Peyer's patch (tissue), 4 donors: Measurements from ENCODE around the gene AFG3L2. TPM values are rescaled to one million over a fixed set of nuclear protein-coding genes. Genes with fewer than 3 reads are reported as not detected.
A peak's percentile ranks its signal among the peaks of the same experiment; 100 is the strongest.

Experiments used
- DNase-seq, 3 donors: peaks; one replicate each; pipeline ENCODE4 v3.0.0-alpha.2; 2017 to 2019
- H3K27ac ChIP-seq, 4 donors: fragments of 200-600 bp; sonication (generic); one replicate each; pipeline ENCODE4 v1.5.1; 2016 to 2019
- H3K27me3 ChIP-seq, 2 donors: fragments of 200-600 bp; sonication (generic); one replicate each; pipeline ENCODE4 v1.5.1; 2019
- H3K36me3 ChIP-seq, 3 donors: fragments of 200-600 bp; sonication (generic); one replicate each; pipeline ENCODE4 v1.5.1; 2016 to 2019
- H3K4me1 ChIP-seq, 4 donors: fragments of 200-600 bp; sonication (generic); one replicate each; pipeline ENCODE4 v1.5.1; 2016 to 2019
- H3K4me3 ChIP-seq, 4 donors: fragments of 200-600 bp; sonication (generic); 1 replicate in 3 of 4; 2 replicates in 1 of 4; pipeline ENCODE4 v1.5.1; 2016 to 2019; ENCODE audit warnings: mild to moderate bottlenecking in 1 of 4
- H3K9me3 ChIP-seq, 4 donors: fragments of 200-600 bp; sonication (generic); one replicate each; pipeline ENCODE4 v1.5.1; 2016 to 2019; ENCODE audit warnings: mild to moderate bottlenecking in 1 of 4
- POLR2A ChIP-seq, 2 donors: fragments of 450-650 bp; IDR thresholded peaks; one replicate each; pipeline ENCODE4 v1.5.1; 2017; ENCODE audit warnings: antibody characterized with exemption in 2 of 2, mild to moderate bottlenecking in 2 of 2, moderate library complexity in 2 of 2
- total RNA-seq, 4 donors: library from RNA; depleted of rRNA; stranded (reverse); fragments of >200 nt; gene quantifications; one replicate each; pipeline ENCODE4 v1.1.0, GENCODE V29; 2016
- TF ChIP-seq, protein P1 (sequence below), 6 experiments: fragments of 450-650 bp in 4 of 6; fragments of 200-600 bp in 2 of 6; sonication (generic) in 1 of 6; IDR thresholded peaks; one replicate each; pipeline ENCODE4 v1.5.1; 2017 to 2019; ENCODE audit warnings: antibody characterized with exemption in 6 of 6, mild to moderate bottlenecking in 3 of 6, moderate library complexity in 1 of 6

Gene AFG3L2
- 100 to 1,000 TPM in 2 of 4 donors, 10 to 100 TPM in 2; 47.9 to 111 (median 94.8) TPM for total RNA-seq

DNA sequence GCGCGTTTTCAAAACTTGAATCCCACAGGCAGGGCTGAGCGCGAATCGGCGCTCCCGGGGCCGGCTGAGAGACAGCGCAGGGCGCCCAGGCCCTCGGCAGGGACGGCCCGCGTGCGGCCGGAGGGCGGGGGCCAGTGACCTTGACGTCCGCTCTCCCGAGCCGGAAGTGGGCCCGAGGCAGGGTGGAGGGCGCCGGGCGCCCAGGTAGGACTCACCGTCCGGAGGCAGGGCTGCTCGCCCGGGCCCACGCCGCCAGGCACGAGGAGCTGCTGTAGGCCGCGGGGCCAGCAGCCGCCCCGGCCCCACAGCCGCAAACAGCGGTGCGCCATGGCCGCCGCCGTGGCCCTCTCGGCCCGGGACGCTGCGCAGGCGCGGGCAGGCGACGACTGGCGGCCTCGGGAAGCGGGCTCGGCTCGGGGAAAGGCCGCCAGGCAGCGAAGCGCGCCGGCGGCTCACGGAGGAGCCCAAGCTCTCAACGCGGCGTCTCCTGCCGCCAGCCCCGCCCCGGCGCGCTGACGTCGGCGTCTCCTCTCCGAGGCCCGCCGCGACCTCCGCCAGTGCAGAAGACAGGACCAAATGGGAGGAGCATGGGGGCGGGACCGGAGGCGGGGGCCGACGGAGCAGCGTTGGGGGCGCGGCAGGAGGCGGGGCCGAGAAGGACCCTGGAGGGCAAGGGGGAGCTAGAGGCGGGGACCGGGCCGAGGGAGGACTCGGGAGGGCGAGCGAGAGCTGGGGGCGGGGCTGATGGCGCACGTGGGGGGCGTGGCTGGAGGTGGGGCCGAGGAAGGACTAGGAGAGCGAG, at the start of gene AFG3L2:
Gene AFG3L2 (minus strand): TSS at position 474 of the 802 bp plus-strand sequence. CDS start 145 bp downstream, at position 329.
- H3K4me1 ChIP-seq = peaks cover 0 to 40% (median 2%) of the 10 kb centered on the region in 4 donors

DNA sequence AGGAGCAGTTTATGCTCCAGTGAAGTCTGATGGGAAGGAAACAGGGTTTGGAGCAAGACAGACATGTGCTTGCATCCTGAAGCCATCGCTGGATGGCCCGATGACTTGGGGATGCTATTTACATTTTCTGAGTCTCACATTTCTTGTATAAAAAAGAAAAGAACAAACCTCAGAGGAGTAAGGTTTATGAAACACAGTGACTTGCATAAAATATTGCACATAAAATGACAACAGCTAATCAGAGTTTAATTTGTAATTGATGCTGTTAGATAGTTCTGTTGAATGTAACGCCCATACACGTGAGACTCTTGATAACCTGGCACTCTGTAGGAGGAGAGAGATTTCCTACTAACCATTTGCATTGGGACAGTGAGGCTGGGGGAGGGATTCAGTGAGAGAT, 47.2 kb upstream of the AFG3L2 start:
- Histone ChIP-seq H3K36me3 (no peaks in the 10 kb centered on the region), H3K27me3 (no peaks in the 10 kb centered on the region), H3K4me1 (peaks cover 0 to 9% (median 2%) of the 10 kb centered on the region in 4 donors), H3K27ac (no peak overlapping the region), H3K9me3 (no peaks in the 10 kb centered on the region), H3K4me3 (no peak overlapping the region)
- TF ChIP-seq POLR2A (IDR thresholded peaks at IDR 0.05) = no peak
- TF ChIP-seq, protein P1, sequence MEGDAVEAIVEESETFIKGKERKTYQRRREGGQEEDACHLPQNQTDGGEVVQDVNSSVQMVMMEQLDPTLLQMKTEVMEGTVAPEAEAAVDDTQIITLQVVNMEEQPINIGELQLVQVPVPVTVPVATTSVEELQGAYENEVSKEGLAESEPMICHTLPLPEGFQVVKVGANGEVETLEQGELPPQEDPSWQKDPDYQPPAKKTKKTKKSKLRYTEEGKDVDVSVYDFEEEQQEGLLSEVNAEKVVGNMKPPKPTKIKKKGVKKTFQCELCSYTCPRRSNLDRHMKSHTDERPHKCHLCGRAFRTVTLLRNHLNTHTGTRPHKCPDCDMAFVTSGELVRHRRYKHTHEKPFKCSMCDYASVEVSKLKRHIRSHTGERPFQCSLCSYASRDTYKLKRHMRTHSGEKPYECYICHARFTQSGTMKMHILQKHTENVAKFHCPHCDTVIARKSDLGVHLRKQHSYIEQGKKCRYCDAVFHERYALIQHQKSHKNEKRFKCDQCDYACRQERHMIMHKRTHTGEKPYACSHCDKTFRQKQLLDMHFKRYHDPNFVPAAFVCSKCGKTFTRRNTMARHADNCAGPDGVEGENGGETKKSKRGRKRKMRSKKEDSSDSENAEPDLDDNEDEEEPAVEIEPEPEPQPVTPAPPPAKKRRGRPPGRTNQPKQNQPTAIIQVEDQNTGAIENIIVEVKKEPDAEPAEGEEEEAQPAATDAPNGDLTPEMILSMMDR (IDR thresholded peaks at IDR 0.05) = no peak
- no peak for DNase-seq

More for the DNA sequence above, at the start of gene AFG3L2:
- Histone ChIP-seq H3K27ac (peak within 1 kb of the TSS; percentile 90 to 99 (median 98)), H3K36me3 (no peaks in the 10 kb centered on the region), H3K27me3 (no peaks in the 10 kb centered on the region), H3K4me3 (peak within 1 kb of the TSS; percentile 74 to 98 (median 85)), H3K9me3 (no peaks in the 10 kb centered on the region)
- DNase-seq = peak; percentile 100
- TF ChIP-seq, protein P1 (IDR thresholded peaks at IDR 0.05) = no peak
- peak; percentile 93 to 98 for TF ChIP-seq POLR2A (IDR thresholded peaks at IDR 0.05)

DNA sequence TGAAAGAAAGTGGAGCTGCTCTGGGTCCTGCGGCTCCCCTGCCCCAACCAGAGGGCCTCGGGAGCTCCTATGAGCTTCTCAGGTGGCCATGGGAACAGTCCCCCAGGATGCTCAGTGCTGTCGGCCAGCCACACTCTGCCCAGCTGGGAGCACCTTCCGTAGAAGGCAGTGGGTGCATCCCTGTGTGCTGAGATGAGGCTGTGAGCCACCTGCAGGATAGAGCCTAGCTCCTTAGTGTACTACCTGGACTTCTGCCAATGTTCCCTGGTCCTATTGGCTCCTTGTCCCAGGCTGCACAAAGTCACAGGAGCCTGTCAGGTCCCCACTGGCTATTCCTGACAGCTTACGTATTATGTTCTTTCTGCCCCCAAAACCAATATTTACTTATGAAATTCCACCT, 46.8 kb upstream of the AFG3L2 start:
- Histone ChIP-seq H3K36me3 (no peaks in the 10 kb centered on the region), H3K27me3 (no peaks in the 10 kb centered on the region), H3K9me3 (no peaks in the 10 kb centered on the region), H3K27ac (no peak overlapping the region), H3K4me1 (peaks cover 0 to 9% (median 2%) of the 10 kb centered on the region in 4 donors), H3K4me3 (no peak overlapping the region)
- TF ChIP-seq POLR2A (IDR thresholded peaks at IDR 0.05) = no peak
- TF ChIP-seq, protein P1 (IDR thresholded peaks at IDR 0.05) = no peak
- no peak for DNase-seq

DNA sequence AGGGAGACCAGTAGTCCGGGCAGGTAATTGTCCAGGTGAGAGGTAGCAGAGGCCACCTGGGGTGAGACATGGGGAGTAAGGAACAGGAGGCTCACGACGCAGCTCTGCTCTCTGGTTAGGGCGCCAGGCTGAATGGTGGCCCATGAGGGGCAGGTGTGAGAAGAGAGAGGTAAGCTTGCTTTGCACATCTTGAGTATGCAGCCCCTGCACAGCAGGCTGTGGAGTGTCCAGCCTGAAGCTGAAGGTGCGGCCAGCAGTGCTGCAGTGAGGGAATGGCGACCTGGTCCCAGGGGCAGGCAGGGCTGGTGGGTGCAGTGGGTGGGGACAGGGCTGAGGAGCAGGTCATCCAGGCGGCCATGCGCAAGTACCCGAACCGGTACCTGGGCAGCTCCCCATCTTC, 46.4 kb upstream of the AFG3L2 start:
- no peak for TF ChIP-seq POLR2A (IDR thresholded peaks at IDR 0.05)
- TF ChIP-seq, protein P1 (IDR thresholded peaks at IDR 0.05) = no peak
- peaks cover 0 to 9% (median 2%) of the 10 kb centered on the region in 4 donors for H3K4me1 ChIP-seq
- no peaks in the 10 kb centered on the region for H3K36me3 ChIP-seq
- no peak overlapping the region for H3K4me3 ChIP-seq
- DNase-seq = no peak
- no peaks in the 10 kb centered on the region for H3K9me3 ChIP-seq
- H3K27me3 ChIP-seq = no peaks in the 10 kb centered on the region
- no peak overlapping the region for H3K27ac ChIP-seq

DNA sequence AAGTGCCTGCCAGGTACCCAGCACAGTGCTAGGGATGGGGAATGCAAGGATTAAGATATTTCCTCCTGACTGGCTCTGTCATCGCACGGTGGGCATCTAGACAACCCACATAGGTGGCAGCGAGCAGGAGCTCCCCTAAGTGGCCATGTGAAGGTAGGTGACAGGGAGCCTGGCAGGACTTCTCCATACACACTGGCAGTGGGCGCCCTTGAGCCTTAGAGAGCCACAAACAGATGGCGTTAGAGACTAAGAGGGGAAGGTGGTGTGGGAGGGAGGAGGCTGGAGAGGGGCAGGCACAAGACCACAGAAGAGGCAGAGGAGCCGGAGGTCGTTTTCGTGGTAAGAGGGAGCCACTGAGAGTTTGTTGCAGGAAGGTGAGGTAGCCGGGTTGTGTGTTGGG, 45.9 kb upstream of the AFG3L2 start:
- no peaks in the 10 kb centered on the region for H3K9me3 ChIP-seq
- no peaks in the 10 kb centered on the region for H3K27me3 ChIP-seq
- no peaks in the 10 kb centered on the region for H3K36me3 ChIP-seq
- no peak overlapping the region for H3K27ac ChIP-seq
- no peak overlapping the region for H3K4me3 ChIP-seq
- peaks cover 0 to 9% (median 2%) of the 10 kb centered on the region in 4 donors for H3K4me1 ChIP-seq
- TF ChIP-seq, protein P1 (IDR thresholded peaks at IDR 0.05) = peak in 1 of 6 experiments; percentile 9
- no peak for TF ChIP-seq POLR2A (IDR thresholded peaks at IDR 0.05)
- no peak for DNase-seq
